ENCODE results near the gene ELF1. TPM values are rescaled to one million over a fixed set of nuclear protein-coding genes. Genes with fewer than 3 reads are reported as not detected.

The ELF1 gene
- total RNA-seq, 1 experiment from 2014 or later = 36.0 TPM

GRCh38 chr13:41013835-41014234 is 5.3 kb downstream of the ELF1 start:
- 0 out of 2 replicates have a peak, but pooled peaks cover 9% of the 10 kb centered on the region for H3K36me3 ChIP-seq (ENCODE audit: low read depth)
- no peak overlapping the region for H3K4me3 ChIP-seq
- no peak overlapping the region for H3K4me2 ChIP-seq
- H4K20me1 ChIP-seq (ENCODE audit: insufficient read depth) = no peaks in the 10 kb centered on the region
- CTCF ChIA-PET = no interaction called here
- H3F3A ChIP-seq (ENCODE audit: insufficient read depth, low read depth) = peaks cover 1% of the 10 kb centered on the region
- no peak overlapping the region for H3K27ac ChIP-seq
- BruUV-seq (replicated peaks) = no TSS peak
- POLR2A ChIA-PET (ENCODE audit: unreplicated experiment) = no interaction called here
- intact Hi-C loops (cut with micrococcal nuclease; ENCODE audit: unreplicated experiment) = loop anchor here (10.0 kb wide), 1 partner anchor 49 kb away; no protein-coding TSS in a partner anchor
- no peaks in the 10 kb centered on the region for H3K27me3 ChIP-seq (ENCODE audit: insufficient read depth, low read depth)
- peaks cover 23% of the 10 kb centered on the region for H3K4me1 ChIP-seq (replicated peaks; ENCODE audit: insufficient read depth)
- H2AFZ ChIP-seq = no peak overlapping the region
- H3K9me3 ChIP-seq (ENCODE audit: insufficient read depth, low read depth) = no peaks in the 10 kb centered on the region
- peaks cover 80% of the 10 kb centered on the region for H3K79me2 ChIP-seq (ENCODE audit: low read depth)
- no peak for DNase-seq
- H3K9me2 ChIP-seq (ENCODE audit: insufficient read depth) = no peaks in the 10 kb centered on the region
- TF ChIP-seq EZH2 (IDR thresholded peaks at IDR 0.05; ENCODE audit: low read depth) (no peak), CTCF (conservative IDR thresholded peaks at IDR 0.05) (no peak)

GRCh38 chr13:41012536-41012935 is 6.6 kb downstream of the ELF1 start:
- Histone ChIP-seq H3K27me3 (ENCODE audit: insufficient read depth, low read depth) (no peaks in the 10 kb centered on the region), H3F3A (ENCODE audit: insufficient read depth, low read depth) (peaks cover 4% of the 10 kb centered on the region; the same call in 1 of the 2 replicates), H3K27ac (no peak overlapping the region), H3K36me3 (ENCODE audit: low read depth) (peaks cover 9% of the 10 kb centered on the region; the same call in 1 of the 2 replicates), H3K4me3 (no peak overlapping the region), H2AFZ (no peak overlapping the region), H3K9me3 (ENCODE audit: insufficient read depth, low read depth) (no peaks in the 10 kb centered on the region), H3K4me1 (replicated peaks; ENCODE audit: insufficient read depth) (peaks cover 29% of the 10 kb centered on the region), H4K20me1 (ENCODE audit: insufficient read depth) (no peaks in the 10 kb centered on the region), H3K79me2 (ENCODE audit: low read depth) (peaks cover 77% of the 10 kb centered on the region), H3K4me2 (no peak overlapping the region), H3K9me2 (ENCODE audit: insufficient read depth) (no peaks in the 10 kb centered on the region)
- DNase-seq = no peak
- intact Hi-C loops (cut with micrococcal nuclease; ENCODE audit: unreplicated experiment) = loop anchor here (10.0 kb wide), 1 partner anchor 48 kb away; no protein-coding TSS in a partner anchor
- BruUV-seq (replicated peaks) = no TSS peak
- ChIA-PET CTCF (no interaction called here), POLR2A (ENCODE audit: unreplicated experiment) (no interaction called here)
- TF ChIP-seq CTCF (conservative IDR thresholded peaks at IDR 0.05) (no peak), EZH2 (IDR thresholded peaks at IDR 0.05; ENCODE audit: low read depth) (no peak)

GRCh38 chr13:41011382-41011956 is 7.6 kb downstream of the ELF1 start:
- CTCF ChIA-PET = no interaction called here
- BruUV-seq (replicated peaks) = no TSS peak

More at GRCh38 chr13:41011382-41011956, 7.6 kb downstream of the ELF1 start:
- Histone ChIP-seq H3K79me2 (ENCODE audit: low read depth) (peaks cover 79% of the 10 kb centered on the region), H3K9me2 (ENCODE audit: insufficient read depth) (no peaks in the 10 kb centered on the region), H3K27me3 (ENCODE audit: insufficient read depth, low read depth) (no peaks in the 10 kb centered on the region), H3K4me1 (replicated peaks; ENCODE audit: insufficient read depth) (peaks cover 29% of the 10 kb centered on the region), H3K27ac (no peak overlapping the region), H2AFZ (no peak overlapping the region), H3K4me3 (no peak overlapping the region), H3K9me3 (ENCODE audit: insufficient read depth, low read depth) (no peaks in the 10 kb centered on the region), H3F3A (ENCODE audit: insufficient read depth, low read depth) (peaks cover 4% of the 10 kb centered on the region; the same call in 1 of the 2 replicates), H3K4me2 (no peak overlapping the region), H4K20me1 (ENCODE audit: insufficient read depth) (no peaks in the 10 kb centered on the region), H3K36me3 (ENCODE audit: low read depth) (peaks cover 15% of the 10 kb centered on the region; the same call in 1 of the 2 replicates)
- POLR2A ChIA-PET (ENCODE audit: unreplicated experiment) = no interaction called here
- TF ChIP-seq CTCF (conservative IDR thresholded peaks at IDR 0.05) (no peak), EZH2 (IDR thresholded peaks at IDR 0.05; ENCODE audit: low read depth) (no peak)
- intact Hi-C loops (cut with micrococcal nuclease; ENCODE audit: unreplicated experiment) = loop anchor here (10.0 kb wide), 1 partner anchor 47 kb away; no protein-coding TSS in a partner anchor
- no peak for DNase-seq

Data from PC-9 (cell line).